Activated CD8-positive, alpha-beta memory T cell treated with anti-CD3 and anti-CD28 coated beads for 36 hours (primary cell): Measurements from ENCODE around the gene BRICD5. TPM values are rescaled to one million over a fixed set of nuclear protein-coding genes. Genes with fewer than 3 reads are reported as not detected.
"Not testable (repeated sequence)": the region's sequence is repeated elsewhere in the genome, so short reads cannot be mapped to it uniquely, and the experiment has no call there.

Experiments used
- CTCF ChIA-PET: fragments of 350-600 bp; sonication (Branson Sonifier 250); formaldehyde crosslinking; loops from one replicate; lab custom pipeline; 2021; ENCODE audit warnings: antibody characterized with exemption; lab: Charles Lee
- POLR2A ChIA-PET: fragments of 350-600 bp; sonication (Branson Sonifier 250); formaldehyde crosslinking; loops from one replicate; lab custom pipeline; 2021; ENCODE audit warnings: antibody characterized with exemption; lab: Charles Lee
- total RNA-seq, 2 experiments: library from RNA; stranded (reverse); gene quantifications; one replicate each; pipeline ENCODE4 v1.2.3, GENCODE V29; 2021

The BRICD5 gene
- total RNA-seq: 10 to 100 TPM; 12.6 to 13.3 TPM

GRCh38 chr16:2210386-2211365, at the start of gene BRICD5:
TSS of gene BRICD5 (minus strand) at chr16:2210863. CDS start at chr16:2210833, 30 bp downstream.
- ChIA-PET POLR2A (no interaction called here), CTCF (no interaction called here)

GRCh38 chr16:2260250-2260649, 49.6 kb upstream of the BRICD5 start:
- ChIA-PET CTCF (interaction anchor here (0.7 to 0.8 kb wide), 4 partner anchors 9 to 279 kb away, joined by 3 to 4 read pairs (median 4); no protein-coding TSS in a partner anchor), POLR2A (interaction anchor here (0.7 kb wide), 1 partner anchor 623 kb away, joined by 9 read pairs; no protein-coding TSS in a partner anchor)

GRCh38 chr16:2258530-2258929, 47.9 kb upstream of the BRICD5 start:
- CTCF ChIA-PET: interaction anchor here (0.5 to 0.7 kb wide), 2 partner anchors 117 to 692 kb away, joined by 3 read pairs; no protein-coding TSS in a partner anchor
- POLR2A ChIA-PET: not testable (repeated sequence)

- ChIA-PET CTCF (interaction anchor here (0.7 kb wide), 1 partner anchor 691 kb away, joined by 3 read pairs; no protein-coding TSS in a partner anchor), POLR2A (no interaction called here)
Observed at GRCh38 chr16:2257726-2258125, 47.1 kb upstream of the BRICD5 start.

- CTCF ChIA-PET: interaction anchor here (0.7 kb wide), 1 partner anchor 16 kb away, joined by 3 read pairs; no protein-coding TSS in a partner anchor
Observed at GRCh38 chr16:2256531-2257140, 46.0 kb upstream of the BRICD5 start.

GRCh38 chr16:2253293-2253692, 42.6 kb upstream of the BRICD5 start:
- ChIA-PET POLR2A (interaction anchor here (1.0 kb wide), 1 partner anchor 10 kb away, joined by 4 read pairs; no protein-coding TSS in a partner anchor), CTCF (interaction anchor here (0.9 kb wide), 1 partner anchor 10 kb away, joined by 3 read pairs; no protein-coding TSS in a partner anchor)

More at GRCh38 chr16:2256531-2257140, 46.0 kb upstream of the BRICD5 start:
- POLR2A ChIA-PET: interaction anchor here (0.6 kb wide), 1 partner anchor 60 kb away, joined by 5 read pairs; no protein-coding TSS in a partner anchor

GRCh38 chr16:2252806-2253148, 42.1 kb upstream of the BRICD5 start:
- CTCF ChIA-PET: interaction anchor here (1.8 to 2.0 kb wide), 2 partner anchors 14 to 58 kb away, joined by 7 read pairs; no protein-coding TSS in a partner anchor
- POLR2A ChIA-PET: interaction anchor here (0.5 to 1.2 kb wide), 2 partner anchors 16 to 40 kb away, joined by 4 to 5 read pairs; no protein-coding TSS in a partner anchor

- POLR2A ChIA-PET: interaction anchor here (0.5 to 2.1 kb wide), 9 partner anchors 15 to 287 kb away, joined by 3 to 14 read pairs (median 4); partner anchors contain the start of genes DNASE1L2, PGP and TRAF7
- CTCF ChIA-PET: interaction anchor here (1.3 to 2.5 kb wide), 9 partner anchors 13 to 243 kb away, joined by 3 to 15 read pairs (median 5); partner anchors contain the start of genes E4F1, PGP and RNPS1
Observed at GRCh38 chr16:2251296-2252111, 40.8 kb upstream of the BRICD5 start, which contains the start of gene ECI1. TSS of gene ECI1 (minus strand) at chr16:2251587. CDS start at chr16:2251566, 21 bp downstream.

- CTCF ChIA-PET: interaction anchor here (1.3 to 2.5 kb wide), 9 partner anchors 12 to 242 kb away, joined by 3 to 15 read pairs (median 5); partner anchors contain the start of genes E4F1, PGP and RNPS1
- POLR2A ChIA-PET: interaction anchor here (0.5 to 2.1 kb wide), 9 partner anchors 14 to 882 kb away, joined by 3 to 14 read pairs (median 4); partner anchors contain the start of genes DNASE1L2, PGP and TRAF7
Observed at GRCh38 chr16:2250652-2251295, 40.1 kb upstream of the BRICD5 start.

- ChIA-PET CTCF (no interaction called here), POLR2A (no interaction called here)
Observed at GRCh38 chr16:2246301-2246885, 35.7 kb upstream of the BRICD5 start.

- ChIA-PET CTCF (no interaction called here), POLR2A (no interaction called here)
Observed at GRCh38 chr16:2244926-2245795, 34.5 kb upstream of the BRICD5 start.

GRCh38 chr16:2244301-2244700, 33.6 kb upstream of the BRICD5 start:
- CTCF ChIA-PET: no interaction called here
- POLR2A ChIA-PET: no interaction called here

- ChIA-PET CTCF (interaction anchor here (1.5 kb wide), 1 partner anchor 21 kb away, joined by 3 read pairs; no protein-coding TSS in a partner anchor), POLR2A (no interaction called here)
Observed at GRCh38 chr16:2243781-2244180, 33.1 kb upstream of the BRICD5 start.

- CTCF ChIA-PET: interaction anchor here (1.5 kb wide), 1 partner anchor 21 kb away, joined by 3 read pairs; no protein-coding TSS in a partner anchor
- POLR2A ChIA-PET: no interaction called here
Observed at GRCh38 chr16:2243031-2243528, 32.4 kb upstream of the BRICD5 start.

- ChIA-PET POLR2A (no interaction called here), CTCF (interaction anchor here (1.5 kb wide), 1 partner anchor 20 kb away, joined by 3 read pairs; no protein-coding TSS in a partner anchor)
Observed at GRCh38 chr16:2242598-2242997, 31.9 kb upstream of the BRICD5 start.

- CTCF ChIA-PET: interaction anchor here (0.8 kb wide), 1 partner anchor 16 kb away, joined by 3 read pairs; no protein-coding TSS in a partner anchor
- POLR2A ChIA-PET: not testable (repeated sequence)
Observed at GRCh38 chr16:2240331-2240730, 29.7 kb upstream of the BRICD5 start.
